ENCODE results near the gene ARHGAP29. TPM values are rescaled to one million over a fixed set of nuclear protein-coding genes. Genes with fewer than 3 reads are reported as not detected.

The ARHGAP29 gene
- total and polyA plus RNA-seq, 4 donors: 15.3 to 86.0 (median 51.5) TPM

GRCh38 chr1:94227624-94228023 lies 9.8 kb downstream of the ARHGAP29 start:
- Histone ChIP-seq H3K27me3 (ENCODE audit: control insufficient read depth, insufficient read depth, low read length) (no peaks in the 10 kb centered on the region), H3K9me3 (ENCODE audit: control insufficient read depth, insufficient read depth, low read length) (no peaks in the 10 kb centered on the region), H3K4me1 (ENCODE audit: control insufficient read depth, insufficient read depth, low read length) (no peaks in the 10 kb centered on the region), H3K4me3 (ENCODE audit: low read depth, low read length) (no peak overlapping the region), H3K36me3 (ENCODE audit: control insufficient read depth, insufficient read depth, low read length) (no peaks in the 10 kb centered on the region), H3K27ac (ENCODE audit: low read depth, low read length) (peak overlapping the region; percentile 15)
- DNase-seq (ENCODE audit: low read depth in 4 of 6, low spot score in 6 of 6): peak in 1 of 6 donors; percentile 26
- no CpG with 5 or more reads among the region's 1 CpG for WGBS (ENCODE audit: insufficient coverage)

GRCh38 chr1:94225845-94226244 lies 11.5 kb downstream of the ARHGAP29 start:
- Histone ChIP-seq H3K4me1 (ENCODE audit: control insufficient read depth, insufficient read depth, low read length) (no peaks in the 10 kb centered on the region), H3K4me3 (ENCODE audit: low read depth, low read length) (no peak overlapping the region), H3K36me3 (ENCODE audit: control insufficient read depth, insufficient read depth, low read length) (no peaks in the 10 kb centered on the region), H3K27me3 (ENCODE audit: control insufficient read depth, insufficient read depth, low read length) (no peaks in the 10 kb centered on the region), H3K9me3 (ENCODE audit: control insufficient read depth, insufficient read depth, low read length) (no peaks in the 10 kb centered on the region), H3K27ac (ENCODE audit: low read depth, low read length) (no peak overlapping the region)
- no peak for DNase-seq (ENCODE audit: low read depth in 4 of 6, low spot score in 6 of 6)
- WGBS (ENCODE audit: insufficient coverage): no CpG with 5 or more reads among the region's 2 CpGs

GRCh38 chr1:94218332-94218731 lies 19.1 kb downstream of the ARHGAP29 start:
- Histone ChIP-seq H3K27ac (ENCODE audit: low read depth, low read length) (peak overlapping the region; percentile 1), H3K36me3 (ENCODE audit: control insufficient read depth, insufficient read depth, low read length) (no peaks in the 10 kb centered on the region), H3K9me3 (ENCODE audit: control insufficient read depth, insufficient read depth, low read length) (no peaks in the 10 kb centered on the region), H3K4me1 (ENCODE audit: control insufficient read depth, insufficient read depth, low read length) (no peaks in the 10 kb centered on the region), H3K4me3 (ENCODE audit: low read depth, low read length) (no peak overlapping the region), H3K27me3 (ENCODE audit: control insufficient read depth, insufficient read depth, low read length) (no peaks in the 10 kb centered on the region)
- no CpG with 5 or more reads among the region's 2 CpGs for WGBS (ENCODE audit: insufficient coverage)
- no peak for DNase-seq (ENCODE audit: low read depth in 4 of 6, low spot score in 6 of 6)

- no peak for DNase-seq (ENCODE audit: low read depth in 4 of 6, low spot score in 6 of 6)
- Histone ChIP-seq H3K36me3 (ENCODE audit: control insufficient read depth, insufficient read depth, low read length) (no peaks in the 10 kb centered on the region), H3K4me3 (ENCODE audit: low read depth, low read length) (no peak overlapping the region), H3K27me3 (ENCODE audit: control insufficient read depth, insufficient read depth, low read length) (no peaks in the 10 kb centered on the region), H3K27ac (ENCODE audit: low read depth, low read length) (no peak overlapping the region), H3K9me3 (ENCODE audit: control insufficient read depth, insufficient read depth, low read length) (no peaks in the 10 kb centered on the region), H3K4me1 (ENCODE audit: control insufficient read depth, insufficient read depth, low read length) (no peaks in the 10 kb centered on the region)
Measured at GRCh38 chr1:94215955-94216354, 21.4 kb downstream of the ARHGAP29 start.

GRCh38 chr1:94209982-94210381 lies 27.4 kb downstream of the ARHGAP29 start:
- Histone ChIP-seq H3K4me1 (ENCODE audit: control insufficient read depth, insufficient read depth, low read length) (no peaks in the 10 kb centered on the region), H3K27me3 (ENCODE audit: control insufficient read depth, insufficient read depth, low read length) (no peaks in the 10 kb centered on the region), H3K27ac (ENCODE audit: low read depth, low read length) (no peak overlapping the region), H3K4me3 (ENCODE audit: low read depth, low read length) (no peak overlapping the region), H3K36me3 (ENCODE audit: control insufficient read depth, insufficient read depth, low read length) (no peaks in the 10 kb centered on the region), H3K9me3 (ENCODE audit: control insufficient read depth, insufficient read depth, low read length) (peaks cover 3% of the 10 kb centered on the region)
- no CpG with 5 or more reads among the region's 1 CpG for WGBS (ENCODE audit: insufficient coverage)
- DNase-seq (ENCODE audit: low read depth in 4 of 6, low spot score in 6 of 6): no peak

- Histone ChIP-seq H3K4me3 (ENCODE audit: low read depth, low read length) (no peak overlapping the region), H3K36me3 (ENCODE audit: control insufficient read depth, insufficient read depth, low read length) (no peaks in the 10 kb centered on the region), H3K9me3 (ENCODE audit: control insufficient read depth, insufficient read depth, low read length) (peaks cover 3% of the 10 kb centered on the region), H3K27me3 (ENCODE audit: control insufficient read depth, insufficient read depth, low read length) (no peaks in the 10 kb centered on the region), H3K4me1 (ENCODE audit: control insufficient read depth, insufficient read depth, low read length) (no peaks in the 10 kb centered on the region), H3K27ac (ENCODE audit: low read depth, low read length) (no peak overlapping the region)
- DNase-seq (ENCODE audit: low read depth in 4 of 6, low spot score in 6 of 6): no peak
Measured at GRCh38 chr1:94209425-94209824, 28.0 kb downstream of the ARHGAP29 start.

GRCh38 chr1:94207695-94208094 lies 29.7 kb downstream of the ARHGAP29 start:
- H3K4me3 ChIP-seq (ENCODE audit: low read depth, low read length): no peak overlapping the region
- H3K27me3 ChIP-seq (ENCODE audit: control insufficient read depth, insufficient read depth, low read length): no peaks in the 10 kb centered on the region
- 83% methylated on average over 1 of the region's 3 CpGs for WGBS (ENCODE audit: insufficient coverage)
- H3K9me3 ChIP-seq (ENCODE audit: control insufficient read depth, insufficient read depth, low read length): peaks cover 3% of the 10 kb centered on the region
- no peaks in the 10 kb centered on the region for H3K4me1 ChIP-seq (ENCODE audit: control insufficient read depth, insufficient read depth, low read length)
- H3K36me3 ChIP-seq (ENCODE audit: control insufficient read depth, insufficient read depth, low read length): no peaks in the 10 kb centered on the region
- no peak for DNase-seq (ENCODE audit: low read depth in 4 of 6, low spot score in 6 of 6)
- no peak overlapping the region for H3K27ac ChIP-seq (ENCODE audit: low read depth, low read length)

- Histone ChIP-seq H3K4me3 (ENCODE audit: low read depth, low read length) (no peak overlapping the region), H3K36me3 (ENCODE audit: control insufficient read depth, insufficient read depth, low read length) (no peaks in the 10 kb centered on the region), H3K27me3 (ENCODE audit: control insufficient read depth, insufficient read depth, low read length) (no peaks in the 10 kb centered on the region), H3K27ac (ENCODE audit: low read depth, low read length) (no peak overlapping the region), H3K4me1 (ENCODE audit: control insufficient read depth, insufficient read depth, low read length) (no peaks in the 10 kb centered on the region), H3K9me3 (ENCODE audit: control insufficient read depth, insufficient read depth, low read length) (peaks cover 3% of the 10 kb centered on the region)
- whole genome bisulfite sequencing (ENCODE audit: insufficient coverage): no CpG with 5 or more reads among the region's 1 CpG
- DNase-seq (ENCODE audit: low read depth in 4 of 6, low spot score in 6 of 6): no peak
Measured at GRCh38 chr1:94205639-94206038, 31.7 kb downstream of the ARHGAP29 start.

GRCh38 chr1:94202241-94202640 lies 35.1 kb downstream of the ARHGAP29 start:
- no peak overlapping the region for H3K4me3 ChIP-seq (ENCODE audit: low read depth, low read length)
- H3K36me3 ChIP-seq (ENCODE audit: control insufficient read depth, insufficient read depth, low read length): no peaks in the 10 kb centered on the region
- no peak for DNase-seq (ENCODE audit: low read depth in 4 of 6, low spot score in 6 of 6)
- H3K4me1 ChIP-seq (ENCODE audit: control insufficient read depth, insufficient read depth, low read length): no peaks in the 10 kb centered on the region
- H3K9me3 ChIP-seq (ENCODE audit: control insufficient read depth, insufficient read depth, low read length): no peaks in the 10 kb centered on the region
- WGBS (ENCODE audit: insufficient coverage): 80% methylated on average over 4 of the region's 6 CpGs
- H3K27me3 ChIP-seq (ENCODE audit: control insufficient read depth, insufficient read depth, low read length): no peaks in the 10 kb centered on the region
- H3K27ac ChIP-seq (ENCODE audit: low read depth, low read length): no peak overlapping the region

GRCh38 chr1:94199398-94199797 lies 38.0 kb downstream of the ARHGAP29 start:
- Histone ChIP-seq H3K9me3 (ENCODE audit: control insufficient read depth, insufficient read depth, low read length) (no peaks in the 10 kb centered on the region), H3K27me3 (ENCODE audit: control insufficient read depth, insufficient read depth, low read length) (no peaks in the 10 kb centered on the region), H3K27ac (ENCODE audit: low read depth, low read length) (no peak overlapping the region), H3K36me3 (ENCODE audit: control insufficient read depth, insufficient read depth, low read length) (no peaks in the 10 kb centered on the region), H3K4me3 (ENCODE audit: low read depth, low read length) (no peak overlapping the region), H3K4me1 (ENCODE audit: control insufficient read depth, insufficient read depth, low read length) (no peaks in the 10 kb centered on the region)
- 80% methylated on average over 1 of the region's 2 CpGs for WGBS (ENCODE audit: insufficient coverage)
- no peak for DNase-seq (ENCODE audit: low read depth in 4 of 6, low spot score in 6 of 6)

All from spinal cord (tissue), 10 donors.